HCT116 (cell line): ENCODE data around the gene HLA-DRB1. TPM values are rescaled to one million over a fixed set of nuclear protein-coding genes. Genes with fewer than 3 reads are reported as not detected.

ENCODE experiments used
- ATAC-seq: fragments of 200-7000 bp; cut with Tn5 transposase; 2 replicates; pipeline ENCODE4 v1.9.1; 2020; ENCODE audit warnings: mild to moderate bottlenecking, moderate library complexity
- BruUV-seq: library from RNA; stranded (reverse); fragments of 400-500 nt; replicated peaks from 2 replicates; lab custom pipeline; 2021; lab: Mats Ljungman, UMichigan
- CTCF ChIA-PET: fragments of 300-600 bp; sonication (Branson Sonifier 250); formaldehyde crosslinking; loops from one replicate; lab custom pipeline; 2021; ENCODE audit warnings: antibody characterized with exemption; lab: Charles Lee
- POLR2A ChIA-PET: fragments of 300-600, 350-600 bp; sonication (Branson Sonifier 250); formaldehyde crosslinking; loops from one replicate; lab custom pipeline; 2021; ENCODE audit warnings: antibody characterized with exemption; lab: Charles Lee
- RAD21 ChIA-PET, 2 experiments: fragments of 300-600 bp; sonication (Branson Sonifier 250); formaldehyde crosslinking; loops; one replicate each; lab custom pipeline; 2023; ENCODE audit warnings: low total read pairs in 2 of 2; ENCODE audit not compliant: uncharacterized antibody in 2 of 2, unreplicated experiment in 2 of 2, low non-redundant PET in 1 of 2; lab: Charles Lee
- DNase-seq: peaks from one replicate; pipeline ENCODE4 v3.0.0-alpha.2; 2010; ENCODE audit warnings: low read depth, low spot score
- H2AFZ ChIP-seq: fragments of 200-600 bp; shearing (Covaris generic), sonication (generic); 2 replicates; pipeline ENCODE4 v1.6.1; 2017; ENCODE audit warnings: low read depth, mixed run types, mixed read lengths, antibody characterized with exemption, low read length; ENCODE audit not compliant: poor library complexity, severe bottlenecking
- H3K27ac ChIP-seq: 2 replicates; pipeline ENCODE4 v1.5.1; 2012; ENCODE audit warnings: low read depth, low read length
- H3K27me3 ChIP-seq: fragments of 200-600 bp; sonication (generic); 2 replicates; pipeline ENCODE4 v1.6.1; 2016; ENCODE audit warnings: mixed run types, low read length, mixed read lengths; ENCODE audit not compliant: insufficient read depth
- H3K36me3 ChIP-seq, 2 experiments: fragments of 200-500 bp in 1 of 2; fragments of 200-600 bp in 1 of 2; sonication (Bioruptor generic) in 1 of 2; sonication (generic) in 1 of 2; 2 replicates each; pipeline versions ENCODE4 v1.5.1 to v1.6.1; 2014 to 2016; ENCODE audit warnings: low read length in 2 of 2, inconsistent platforms in 1 of 2, mixed read lengths in 1 of 2, mixed run types in 1 of 2; ENCODE audit not compliant: insufficient read depth in 2 of 2, control insufficient read depth in 1 of 2
- H3K4me1 ChIP-seq, 2 experiments: fragments of 200-600 bp in 1 of 2; sonication (generic) in 1 of 2; 2 replicates each; pipeline versions ENCODE4 v1.5.1 to v1.6.1; 2012 to 2017; ENCODE audit warnings: low read length in 2 of 2, inconsistent platforms in 1 of 2, mild to moderate bottlenecking in 1 of 2, mixed read lengths in 1 of 2, mixed run types in 1 of 2, moderate library complexity in 1 of 2; ENCODE audit not compliant: insufficient read depth in 2 of 2, control insufficient read depth in 1 of 2
- H3K4me2 ChIP-seq: fragments of 200-600 bp; sonication (generic); 2 replicates; pipeline ENCODE4 v1.6.1; 2017; ENCODE audit warnings: mixed run types, low read length, mixed read lengths
- H3K4me3 ChIP-seq, 2 experiments: fragments of 200-600 bp in 1 of 2; sonication (generic) in 1 of 2; replicated peaks in 1 of 2; 2 replicates each; pipeline ENCODE4 v1.5.1; 2011 to 2016; ENCODE audit warnings: low read length in 2 of 2, control low read depth in 1 of 2, low read depth in 1 of 2, mild to moderate bottlenecking in 1 of 2, mixed read lengths in 1 of 2, mixed run types in 1 of 2
- H3K79me2 ChIP-seq: fragments of 200-600 bp; sonication (generic); 2 replicates; pipeline ENCODE4 v1.6.1; 2017; ENCODE audit warnings: mild to moderate bottlenecking, mixed run types, low read length, moderate library complexity, mixed read lengths; ENCODE audit not compliant: insufficient read depth
- H3K9ac ChIP-seq: fragments of 200-600 bp; sonication (generic); 2 replicates; pipeline ENCODE4 v1.6.1; 2016; ENCODE audit warnings: low read length, mixed read lengths
- H3K9me2 ChIP-seq: fragments of 200-600 bp; sonication (generic), shearing (Covaris generic); 2 replicates; pipeline ENCODE4 v1.6.1; 2017; ENCODE audit warnings: mixed run types, mild to moderate bottlenecking, moderate library complexity; ENCODE audit not compliant: insufficient read depth
- H3K9me3 ChIP-seq, 2 experiments: fragments of 200-500 bp in 1 of 2; fragments of 200-600 bp in 1 of 2; sonication (Bioruptor generic) in 1 of 2; sonication (generic) in 1 of 2; 2 replicates each; pipeline ENCODE4 v1.6.1; 2014 to 2017; ENCODE audit warnings: low read length in 2 of 2, mixed read lengths in 2 of 2, inconsistent platforms in 1 of 2, low read depth in 1 of 2, mild to moderate bottlenecking in 1 of 2, mixed run types in 1 of 2, moderate library complexity in 1 of 2; ENCODE audit not compliant: control insufficient read depth in 1 of 2, insufficient read depth in 1 of 2
- H4K20me1 ChIP-seq: fragments of 200-600 bp; sonication (generic), shearing (Covaris generic); 2 replicates; pipeline ENCODE4 v1.6.1; 2017; ENCODE audit warnings: mixed run types, mild to moderate bottlenecking, moderate library complexity; ENCODE audit not compliant: insufficient read depth
- REST ChIP-seq: IDR thresholded peaks from 2 replicates; pipeline ENCODE4 v1.6.1; 2012; ENCODE audit warnings: low read depth
- intact Hi-C: fragments of 100-400 bp; cut with micrococcal nuclease; formaldehyde crosslinking; loops from 2 replicates; pipeline ENCODE4 v1.10.0; 2022
- total RNA-seq: library from RNA; stranded (reverse); gene quantifications from one replicate; pipeline ENCODE4 v1.2.1, GENCODE V29; 2021; ENCODE audit not compliant: unreplicated experiment

HLA-DRB1 gene
- total RNA-seq, 1 experiment from 2014 or later, result 2.7 TPM

- intact Hi-C loops, result no loop called here
- H3K4me1 ChIP-seq, result no peaks in the 10 kb centered on the region
Observed at GRCh38 chr6:32638532-32639219, 49.0 kb upstream of the HLA-DRB1 start.

More at GRCh38 chr6:32638532-32639219, 49.0 kb upstream of the HLA-DRB1 start:
- Histone ChIP-seq H3K4me2 (no peak overlapping the region), H3K4me3 (no peak overlapping the region), H3K27ac (no peak overlapping the region), H4K20me1 (no peaks in the 10 kb centered on the region), H3K9ac (no peak overlapping the region), H3K9me3 (no peaks in the 10 kb centered on the region), H3K9me2 (no peaks in the 10 kb centered on the region), H3K27me3 (no peaks in the 10 kb centered on the region), H2AFZ (no peak overlapping the region), H3K36me3 (no peaks in the 10 kb centered on the region), H3K79me2 (no peaks in the 10 kb centered on the region)
- ATAC-seq (no peak), DNase-seq (no peak)
- ChIA-PET RAD21 (no interaction called here), POLR2A (no interaction called here), CTCF (no interaction called here)
- TF ChIP-seq REST, result no peak
- BruUV-seq, result no TSS peak
